ENCODE data around the gene RASGEF1B. TPM values are rescaled to one million over a fixed set of nuclear protein-coding genes. Genes with fewer than 3 reads are reported as not detected.

The RASGEF1B gene
- total RNA-seq, 2 donors from 2014 or later: 3.9 to 18.5 TPM

- Mint-ChIP-seq H3K4me1 (ENCODE audit: low read depth in 2 of 2) (peaks cover 5 to 10% of the 10 kb centered on the region in 2 donors), H3K27ac (no peak overlapping the region), H3K27me3 (no peaks in the 10 kb centered on the region), H3K9me3 (no peaks in the 10 kb centered on the region), H3K36me3 (peaks cover 31% of the 10 kb centered on the region), H3K4me3 (no peak overlapping the region)
- ATAC-seq (no peak), DNase-seq (ENCODE audit: low spot score) (no peak)
These were observed 22.7 kb downstream of the RASGEF1B start for GRCh38 chr4:81449015-81449414.

GRCh38 chr4:81447566-81448229 is 24.0 kb downstream of the RASGEF1B start:
- H3K27me3 Mint-ChIP-seq: no peaks in the 10 kb centered on the region
- DNase-seq (ENCODE audit: low spot score) (no peak), ATAC-seq (no peak)
- peaks cover 0 to 3% of the 10 kb centered on the region in 2 donors for H3K4me1 Mint-ChIP-seq (ENCODE audit: low read depth in 2 of 2)
- H3K36me3 Mint-ChIP-seq: peaks cover 27% of the 10 kb centered on the region
- no peaks in the 10 kb centered on the region for H3K9me3 Mint-ChIP-seq
- H3K4me3 Mint-ChIP-seq: no peak overlapping the region
- H3K27ac Mint-ChIP-seq: no peak overlapping the region

GRCh38 chr4:81446634-81447033 is 25.1 kb downstream of the RASGEF1B start:
- H3K4me1 Mint-ChIP-seq (ENCODE audit: low read depth in 2 of 2): peaks cover 0 to 3% of the 10 kb centered on the region in 2 donors
- H3K36me3 Mint-ChIP-seq: peaks cover 25% of the 10 kb centered on the region
- no peak overlapping the region for H3K4me3 Mint-ChIP-seq
- ATAC-seq (no peak), DNase-seq (ENCODE audit: low spot score) (no peak)
- H3K9me3 Mint-ChIP-seq: no peaks in the 10 kb centered on the region
- H3K27me3 Mint-ChIP-seq: no peaks in the 10 kb centered on the region
- H3K27ac Mint-ChIP-seq: no peak overlapping the region

GRCh38 chr4:81445196-81445595 is 26.5 kb downstream of the RASGEF1B start:
- no peaks in the 10 kb centered on the region for H3K27me3 Mint-ChIP-seq
- H3K4me1 Mint-ChIP-seq (ENCODE audit: low read depth in 2 of 2): peaks cover 0 to 3% of the 10 kb centered on the region in 2 donors
- no peak for ATAC-seq
- no peak overlapping the region for H3K27ac Mint-ChIP-seq
- DNase-seq (ENCODE audit: low spot score): no peak
- peaks cover 25% of the 10 kb centered on the region for H3K36me3 Mint-ChIP-seq
- H3K4me3 Mint-ChIP-seq: no peak overlapping the region
- no peaks in the 10 kb centered on the region for H3K9me3 Mint-ChIP-seq

GRCh38 chr4:81442484-81443085 is 29.1 kb downstream of the RASGEF1B start:
- DNase-seq (ENCODE audit: low spot score) (no peak), ATAC-seq (no peak)
- Mint-ChIP-seq H3K4me3 (no peak overlapping the region), H3K27me3 (no peaks in the 10 kb centered on the region), H3K4me1 (ENCODE audit: low read depth in 2 of 2) (no peaks in the 10 kb centered on the region), H3K27ac (no peak overlapping the region), H3K9me3 (no peaks in the 10 kb centered on the region), H3K36me3 (peaks cover 28% of the 10 kb centered on the region)

GRCh38 chr4:81440949-81441348 is 30.8 kb downstream of the RASGEF1B start:
- H3K4me3 Mint-ChIP-seq: no peak overlapping the region
- no peaks in the 10 kb centered on the region for H3K27me3 Mint-ChIP-seq
- peaks cover 22% of the 10 kb centered on the region for H3K36me3 Mint-ChIP-seq
- no peak for ATAC-seq
- H3K4me1 Mint-ChIP-seq (ENCODE audit: low read depth in 2 of 2): no peaks in the 10 kb centered on the region
- H3K27ac Mint-ChIP-seq: no peak overlapping the region
- no peak for DNase-seq (ENCODE audit: low spot score)
- no peaks in the 10 kb centered on the region for H3K9me3 Mint-ChIP-seq

GRCh38 chr4:81436941-81437574 is 34.6 kb downstream of the RASGEF1B start:
- Mint-ChIP-seq H3K9me3 (no peaks in the 10 kb centered on the region), H3K27ac (no peak overlapping the region), H3K27me3 (no peaks in the 10 kb centered on the region), H3K36me3 (peaks cover 17% of the 10 kb centered on the region), H3K4me3 (no peak overlapping the region), H3K4me1 (ENCODE audit: low read depth in 2 of 2) (no peaks in the 10 kb centered on the region)
- ATAC-seq (no peak), DNase-seq (ENCODE audit: low spot score) (no peak)

- Mint-ChIP-seq H3K36me3 (peaks cover 22% of the 10 kb centered on the region), H3K4me3 (no peak overlapping the region), H3K27ac (no peak overlapping the region), H3K4me1 (ENCODE audit: low read depth in 2 of 2) (no peaks in the 10 kb centered on the region), H3K9me3 (no peaks in the 10 kb centered on the region), H3K27me3 (no peaks in the 10 kb centered on the region)
- ATAC-seq: no peak
- no peak for DNase-seq (ENCODE audit: low spot score)
These were observed 35.6 kb downstream of the RASGEF1B start for GRCh38 chr4:81436096-81436495.

GRCh38 chr4:81432825-81433224 is 38.9 kb downstream of the RASGEF1B start:
- no peaks in the 10 kb centered on the region for H3K9me3 Mint-ChIP-seq
- ATAC-seq: no peak
- no peak overlapping the region for H3K4me3 Mint-ChIP-seq
- no peaks in the 10 kb centered on the region for H3K27me3 Mint-ChIP-seq
- H3K4me1 Mint-ChIP-seq (ENCODE audit: low read depth in 2 of 2): peaks cover 5 to 7% of the 10 kb centered on the region in 2 donors
- no peak for DNase-seq (ENCODE audit: low spot score)
- no peak overlapping the region for H3K27ac Mint-ChIP-seq
- H3K36me3 Mint-ChIP-seq: peaks cover 22% of the 10 kb centered on the region

GRCh38 chr4:81431971-81432370 is 39.7 kb downstream of the RASGEF1B start:
- Mint-ChIP-seq H3K27me3 (no peaks in the 10 kb centered on the region), H3K4me3 (no peak overlapping the region), H3K36me3 (peaks cover 22% of the 10 kb centered on the region), H3K27ac (no peak overlapping the region), H3K4me1 (ENCODE audit: low read depth in 2 of 2) (peaks cover 5 to 7% of the 10 kb centered on the region in 2 donors), H3K9me3 (no peaks in the 10 kb centered on the region)
- DNase-seq (ENCODE audit: low spot score) (no peak), ATAC-seq (no peak)

GRCh38 chr4:81429607-81430006 is 42.1 kb downstream of the RASGEF1B start:
- H3K27ac Mint-ChIP-seq: no peak overlapping the region
- H3K4me1 Mint-ChIP-seq (ENCODE audit: low read depth in 2 of 2): peaks cover 5 to 7% of the 10 kb centered on the region in 2 donors
- DNase-seq (ENCODE audit: low spot score): no peak
- H3K36me3 Mint-ChIP-seq: peaks cover 39% of the 10 kb centered on the region
- H3K27me3 Mint-ChIP-seq: no peaks in the 10 kb centered on the region
- no peak for ATAC-seq
- H3K9me3 Mint-ChIP-seq: no peaks in the 10 kb centered on the region
- no peak overlapping the region for H3K4me3 Mint-ChIP-seq

- no peak overlapping the region for H3K27ac Mint-ChIP-seq
- H3K4me1 Mint-ChIP-seq (ENCODE audit: low read depth in 2 of 2): peaks cover 5 to 7% of the 10 kb centered on the region in 2 donors
- H3K4me3 Mint-ChIP-seq: no peak overlapping the region
- peaks cover 39% of the 10 kb centered on the region for H3K36me3 Mint-ChIP-seq
- ATAC-seq (no peak), DNase-seq (ENCODE audit: low spot score) (no peak)
- H3K27me3 Mint-ChIP-seq: no peaks in the 10 kb centered on the region
- H3K9me3 Mint-ChIP-seq: no peaks in the 10 kb centered on the region
These were observed 42.7 kb downstream of the RASGEF1B start for GRCh38 chr4:81429031-81429430.

GRCh38 chr4:81428002-81428401 is 43.7 kb downstream of the RASGEF1B start:
- Mint-ChIP-seq H3K27ac (no peak overlapping the region), H3K9me3 (no peaks in the 10 kb centered on the region), H3K4me3 (no peak overlapping the region), H3K36me3 (peaks cover 36% of the 10 kb centered on the region), H3K27me3 (no peaks in the 10 kb centered on the region), H3K4me1 (ENCODE audit: low read depth in 2 of 2) (peaks cover 5 to 7% of the 10 kb centered on the region in 2 donors)
- DNase-seq (ENCODE audit: low spot score): no peak
- ATAC-seq: no peak

GRCh38 chr4:81427344-81427821 is 44.3 kb downstream of the RASGEF1B start:
- Mint-ChIP-seq H3K27ac (no peak overlapping the region), H3K36me3 (peaks cover 35% of the 10 kb centered on the region), H3K4me3 (no peak overlapping the region), H3K27me3 (no peaks in the 10 kb centered on the region), H3K9me3 (no peaks in the 10 kb centered on the region), H3K4me1 (ENCODE audit: low read depth in 2 of 2) (peaks cover 5 to 7% of the 10 kb centered on the region in 2 donors)
- no peak for DNase-seq (ENCODE audit: low spot score)
- no peak for ATAC-seq

Data from natural killer cell treated with Interleukin-12 subunit alpha and Interleukin-12 subunit beta and Interleukin-15 and Interleukin-18, amount 100 ng/mL, for 72 hours (primary cell).